GM12872 (cell line): ENCODE results near the gene PLIN5.

ENCODE experiments used
- CTCF ChIP-seq: IDR thresholded peaks from 3 replicates; pipeline ENCODE4 v1.5.1; 2011; ENCODE audit warnings: low read depth, mild to moderate bottlenecking, low read length, moderate library complexity; ENCODE audit not compliant: insufficient read depth

The PLIN5 gene

GRCh38 chr19:4482721-4483364 lies 52.2 kb downstream of the PLIN5 start:
- no peak for TF ChIP-seq CTCF

GRCh38 chr19:4477034-4477801 lies 57.8 kb downstream of the PLIN5 start:
- TF ChIP-seq CTCF = no peak

- no peak for TF ChIP-seq CTCF
Observed at GRCh38 chr19:4474514-4475022, 60.5 kb downstream of the PLIN5 start.

GRCh38 chr19:4473763-4474513 lies 61.1 kb downstream of the PLIN5 start:
- no peak for TF ChIP-seq CTCF

- TF ChIP-seq CTCF = no peak
Observed at GRCh38 chr19:4473011-4473762, 61.8 kb downstream of the PLIN5 start.
